Stomach (tissue), 4 donors: Measurements from ENCODE around the gene EPB41L2.

Source experiments
- EP300 ChIP-seq: sonication (generic); formaldehyde crosslinking; IDR thresholded peaks from one replicate; pipeline ENCODE4 v1.6.1; 2017; ENCODE audit warnings: antibody characterized with exemption
- POLR2A ChIP-seq, 4 donors: fragments of 450-650 bp; IDR thresholded peaks; one replicate each; pipeline ENCODE4 v1.6.1; 2016; ENCODE audit warnings: antibody characterized with exemption in 4 of 4, control low read depth in 2 of 4, mild to moderate bottlenecking in 1 of 4, moderate library complexity in 1 of 4
- POLR2AphosphoS5 ChIP-seq, 3 donors: sonication (generic); formaldehyde crosslinking; IDR thresholded peaks; one replicate each; pipeline ENCODE4 v1.6.1; 2016; ENCODE audit warnings: antibody characterized with exemption in 3 of 3
- TF ChIP-seq, protein P1 (sequence below), 7 experiments: fragments of 450-650 bp in 4 of 7; fragments of 200-600 bp in 3 of 7; sonication (generic) in 3 of 7; IDR thresholded peaks; one replicate each; pipeline ENCODE4 v1.5.1; 2016 to 2019; ENCODE audit warnings: antibody characterized with exemption in 7 of 7, control low read depth in 2 of 7, mild to moderate bottlenecking in 1 of 7

DNA sequence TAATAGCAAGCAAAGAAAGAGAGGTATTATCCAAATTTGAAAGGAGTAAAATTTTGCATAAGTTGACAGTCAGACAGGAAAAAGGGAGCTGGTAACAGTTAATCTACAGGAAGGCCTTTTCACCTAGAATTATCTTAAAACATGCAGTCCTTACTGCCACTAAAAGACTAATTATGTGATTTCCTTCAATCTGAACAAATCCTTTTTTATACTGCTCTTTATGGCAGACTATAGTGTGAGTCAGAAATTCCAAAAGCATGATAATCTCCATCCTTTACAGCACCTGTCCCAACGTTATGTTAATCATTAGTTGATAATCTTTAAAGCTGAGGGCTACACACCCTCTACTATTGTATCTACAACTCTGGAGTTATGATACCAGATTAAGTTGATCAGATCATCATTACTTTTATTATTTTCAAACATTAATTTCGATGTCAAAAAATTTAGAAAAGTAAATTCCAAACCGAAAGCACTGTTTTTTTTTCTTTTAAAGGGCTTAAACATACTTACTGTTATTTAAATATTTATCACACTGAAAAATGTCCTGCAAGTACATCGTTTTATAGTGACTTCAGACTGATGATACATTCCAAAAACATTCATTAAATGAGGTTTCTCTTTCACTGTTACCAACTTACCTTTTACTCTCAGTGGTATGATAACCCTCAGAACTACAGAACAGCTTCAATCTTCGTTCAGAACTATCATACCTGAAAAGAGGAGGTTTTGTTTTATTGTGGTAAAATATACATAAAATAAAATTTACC, 39.1 kb upstream of the EPB41L2 start:
- TF ChIP-seq, protein P1, sequence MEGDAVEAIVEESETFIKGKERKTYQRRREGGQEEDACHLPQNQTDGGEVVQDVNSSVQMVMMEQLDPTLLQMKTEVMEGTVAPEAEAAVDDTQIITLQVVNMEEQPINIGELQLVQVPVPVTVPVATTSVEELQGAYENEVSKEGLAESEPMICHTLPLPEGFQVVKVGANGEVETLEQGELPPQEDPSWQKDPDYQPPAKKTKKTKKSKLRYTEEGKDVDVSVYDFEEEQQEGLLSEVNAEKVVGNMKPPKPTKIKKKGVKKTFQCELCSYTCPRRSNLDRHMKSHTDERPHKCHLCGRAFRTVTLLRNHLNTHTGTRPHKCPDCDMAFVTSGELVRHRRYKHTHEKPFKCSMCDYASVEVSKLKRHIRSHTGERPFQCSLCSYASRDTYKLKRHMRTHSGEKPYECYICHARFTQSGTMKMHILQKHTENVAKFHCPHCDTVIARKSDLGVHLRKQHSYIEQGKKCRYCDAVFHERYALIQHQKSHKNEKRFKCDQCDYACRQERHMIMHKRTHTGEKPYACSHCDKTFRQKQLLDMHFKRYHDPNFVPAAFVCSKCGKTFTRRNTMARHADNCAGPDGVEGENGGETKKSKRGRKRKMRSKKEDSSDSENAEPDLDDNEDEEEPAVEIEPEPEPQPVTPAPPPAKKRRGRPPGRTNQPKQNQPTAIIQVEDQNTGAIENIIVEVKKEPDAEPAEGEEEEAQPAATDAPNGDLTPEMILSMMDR (IDR thresholded peaks at IDR 0.05): no peak
- TF ChIP-seq POLR2AphosphoS5 (IDR thresholded peaks at IDR 0.05) (no peak), EP300 (no peak), POLR2A (IDR thresholded peaks at IDR 0.05) (no peak)
